Hematopoietic multipotent progenitor cell (in vitro differentiated cells): ENCODE results near the gene ATP8B4. TPM values are rescaled to one million over a fixed set of nuclear protein-coding genes. Genes with fewer than 3 reads are reported as not detected.

ENCODE experiments used
- DNase-seq, 3 donors: peaks; one replicate each; pipeline ENCODE4 v3.0.0-alpha.2; 2011 to 2015; ENCODE audit warnings: low read depth in 2 of 3, low spot score in 2 of 3
- total RNA-seq: library from RNA; depleted of rRNA; stranded (reverse); fragments of >200 nt; gene quantifications from one replicate; pipeline ENCODE4 v1.2.3, GENCODE V29; 2012

The ATP8B4 gene
- total RNA-seq, 1 donor: 141 TPM

DNA sequence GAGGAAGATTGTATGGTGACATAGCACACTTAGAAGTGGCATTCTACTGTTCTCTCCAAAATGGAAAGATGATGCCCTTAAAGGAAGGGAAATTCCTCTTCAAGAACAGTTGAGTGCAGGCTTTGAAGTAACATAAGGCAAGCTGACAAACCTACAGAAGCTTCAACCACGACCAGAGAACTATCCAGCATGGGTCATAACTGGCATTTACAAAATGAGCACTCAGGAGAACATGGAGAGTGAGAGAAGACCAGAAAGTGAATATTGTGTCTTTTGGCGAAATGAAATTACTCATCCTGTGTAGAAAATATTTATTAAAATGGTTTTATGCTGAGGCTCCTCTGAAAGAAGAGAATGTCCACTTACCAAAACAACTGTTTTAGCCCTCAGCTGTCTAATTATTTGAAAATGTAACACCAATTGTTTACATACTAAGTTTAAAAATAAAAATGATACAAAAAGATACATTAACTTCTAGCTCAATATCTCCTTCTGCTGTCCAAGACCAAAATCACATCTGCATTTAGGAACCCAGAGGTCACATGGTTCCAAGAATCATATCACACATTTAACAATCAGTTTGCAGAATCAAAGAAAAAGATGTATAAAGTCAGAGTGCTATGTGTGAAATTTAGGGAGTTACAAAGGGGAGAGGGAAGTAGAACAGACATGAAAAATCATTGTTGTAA, 216.9 kb downstream of the ATP8B4 start:
- DNase-seq: peak in 1 of 3 donors; percentile 20

DNA sequence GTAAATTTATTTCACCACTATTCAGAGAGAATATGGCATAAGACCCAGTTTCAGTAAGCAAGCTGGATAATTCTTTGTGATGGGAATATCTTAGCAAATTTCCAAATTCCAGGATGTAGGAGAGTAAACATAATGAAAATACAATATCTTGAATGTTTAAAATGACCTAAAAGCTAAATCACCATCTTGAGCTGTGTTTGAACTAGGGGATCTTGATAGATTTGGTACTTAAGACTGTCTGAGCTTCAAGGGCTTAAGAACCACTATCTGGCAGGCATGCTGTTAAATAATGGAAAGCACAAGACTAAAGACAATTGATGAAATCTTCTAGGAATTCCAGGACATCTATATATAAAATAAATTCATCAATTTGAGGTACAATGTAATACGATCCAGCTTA, 217.7 kb downstream of the ATP8B4 start:
- DNase-seq: no peak

DNA sequence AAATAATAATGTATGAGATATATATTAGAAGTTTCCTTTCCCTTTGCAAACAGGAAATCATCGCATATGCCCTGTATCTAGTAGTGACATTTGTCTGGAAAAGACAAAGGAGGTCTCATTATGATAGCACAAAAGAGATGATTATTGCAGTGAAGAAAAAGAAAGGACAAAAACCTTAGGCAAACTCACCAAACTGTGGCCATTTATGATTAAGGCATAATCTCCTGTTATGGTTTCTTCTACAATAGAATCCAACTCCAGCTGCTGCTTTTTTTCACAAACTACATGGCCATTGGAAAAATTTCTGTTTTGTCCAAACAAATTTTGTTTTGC, 218.2 kb downstream of the ATP8B4 start:
- no peak for DNase-seq

DNA sequence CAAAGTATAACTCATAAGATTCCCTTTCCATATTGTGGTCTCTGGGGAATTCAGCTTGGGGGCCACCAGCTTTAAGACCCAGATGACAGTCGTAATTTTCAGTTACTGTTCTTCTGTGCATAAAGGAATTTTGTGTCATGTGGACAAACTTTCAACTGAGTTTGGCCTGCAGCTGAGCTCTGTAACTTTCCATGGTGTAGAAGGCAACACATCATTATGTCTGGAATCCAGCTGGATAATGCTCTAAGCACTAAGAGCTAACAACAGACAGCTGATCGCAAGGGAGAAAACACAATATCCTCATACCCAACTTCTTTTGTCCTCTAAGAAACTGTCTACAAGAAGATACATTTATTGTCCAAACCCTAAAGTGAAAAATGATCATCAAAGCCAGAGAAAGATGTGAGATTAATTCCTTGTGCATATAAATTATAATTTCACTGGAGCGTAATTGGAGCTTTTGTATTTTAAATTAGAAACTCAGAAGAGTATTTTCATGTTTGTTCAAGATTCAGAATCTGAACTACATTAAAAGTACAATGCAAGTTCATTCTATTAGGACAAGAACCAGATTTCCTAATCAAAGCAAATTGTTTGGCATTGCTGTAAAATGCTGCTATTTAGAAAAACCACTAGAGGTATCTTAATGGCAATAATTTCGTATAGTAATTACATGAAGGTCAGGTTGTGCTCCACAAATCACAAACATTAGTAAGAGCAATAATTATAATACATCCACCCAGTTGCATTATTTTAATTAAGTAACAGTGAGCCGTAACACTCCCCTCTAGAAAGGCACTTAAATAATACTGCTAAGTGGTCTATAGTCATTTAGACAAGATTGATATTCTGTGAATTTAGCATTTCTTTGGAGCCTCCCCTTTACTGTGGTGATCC, 218.8 kb downstream of the ATP8B4 start:
- DNase-seq: no peak

DNA sequence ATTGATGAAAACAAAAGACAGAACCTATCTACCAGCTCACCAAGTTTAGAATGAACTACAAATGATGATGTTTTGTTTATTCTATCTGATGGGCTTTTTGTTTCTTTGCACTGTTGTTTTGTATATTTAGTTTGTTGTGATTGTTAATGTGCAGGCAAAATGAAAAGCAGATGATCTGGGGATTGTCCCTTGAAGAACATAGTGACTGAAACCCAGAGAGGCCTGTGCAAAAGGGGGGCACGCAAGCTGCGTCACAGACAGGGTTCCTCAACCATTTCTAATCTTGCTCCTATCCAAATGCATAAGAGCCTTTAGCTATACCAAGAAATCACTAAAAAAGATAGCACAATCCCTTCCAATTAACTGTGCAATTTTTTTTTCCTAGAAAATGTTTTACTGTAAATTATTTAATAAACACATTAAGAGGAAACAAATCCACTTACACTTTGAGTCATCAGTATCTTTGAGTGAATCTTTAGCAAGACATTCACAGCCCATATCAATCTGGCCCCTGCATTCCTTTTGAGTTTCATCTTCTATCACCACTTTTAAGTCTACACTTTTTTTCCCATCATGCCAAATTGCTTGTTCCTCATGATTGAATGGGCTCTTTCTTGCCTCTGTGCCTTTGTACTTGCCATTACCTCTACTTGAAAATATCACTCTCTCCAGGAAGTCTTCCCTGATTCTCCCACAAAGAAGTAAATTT, 220.3 kb downstream of the ATP8B4 start:
- no peak for DNase-seq

DNA sequence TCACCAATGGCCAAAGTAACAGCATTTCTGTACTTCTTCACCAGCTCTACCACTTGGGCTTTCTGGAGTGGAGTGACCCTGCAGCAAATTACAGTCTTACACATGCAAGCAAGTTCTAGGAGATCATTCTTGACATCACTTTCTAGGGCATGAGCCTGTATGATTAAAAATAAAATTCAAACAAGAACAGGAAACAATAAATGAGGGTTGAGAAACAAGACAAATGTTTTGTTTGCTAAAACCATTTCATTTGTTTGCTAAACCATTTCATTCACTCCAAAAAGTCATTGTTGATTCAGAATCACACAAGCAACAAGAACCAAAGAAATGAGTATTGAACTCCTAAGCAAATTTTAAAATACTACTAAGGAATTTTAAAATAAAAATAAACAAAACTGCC, 220.9 kb downstream of the ATP8B4 start:
- DNase-seq: no peak

DNA sequence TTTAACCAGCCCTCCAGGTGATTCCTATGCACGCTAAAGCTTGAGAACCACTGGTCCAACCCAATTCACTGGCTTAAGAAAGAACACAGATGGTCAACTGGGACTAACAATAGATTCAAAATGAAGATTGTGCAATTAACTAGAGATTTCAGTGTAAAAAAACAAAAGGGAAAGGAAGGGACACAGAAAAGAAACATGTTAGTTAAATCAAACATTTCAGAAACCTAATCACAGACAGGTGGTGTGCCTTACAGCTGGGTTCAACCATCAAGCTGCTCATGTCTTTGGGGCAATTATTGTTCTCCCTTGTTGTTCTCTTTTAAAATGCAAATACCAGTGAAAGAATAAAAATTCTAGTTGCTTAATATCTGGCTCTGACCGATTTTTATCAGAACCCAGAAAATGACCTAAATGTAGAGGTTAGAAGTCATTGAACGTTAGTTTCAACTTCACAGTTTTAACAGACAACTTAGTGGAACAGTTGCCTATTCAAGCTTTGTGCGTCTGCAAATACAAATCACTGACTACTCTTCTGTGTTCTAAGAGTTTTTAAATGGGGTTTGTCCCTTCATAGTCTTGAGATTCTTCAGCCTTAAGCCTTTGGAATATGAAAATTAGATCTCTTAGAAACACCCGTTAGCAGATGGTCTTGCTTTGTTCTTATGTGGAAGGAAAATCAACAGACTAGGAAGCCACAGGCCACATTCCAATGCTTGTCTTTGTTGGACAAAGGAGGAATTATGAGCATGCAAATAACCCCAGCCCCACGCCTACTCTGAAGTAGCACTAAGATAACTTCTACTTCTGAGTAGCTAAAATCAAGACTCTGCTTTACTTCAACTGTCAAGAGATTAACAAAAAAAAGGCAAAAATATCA, 223.4 kb downstream of the ATP8B4 start:
- DNase-seq: no peak

DNA sequence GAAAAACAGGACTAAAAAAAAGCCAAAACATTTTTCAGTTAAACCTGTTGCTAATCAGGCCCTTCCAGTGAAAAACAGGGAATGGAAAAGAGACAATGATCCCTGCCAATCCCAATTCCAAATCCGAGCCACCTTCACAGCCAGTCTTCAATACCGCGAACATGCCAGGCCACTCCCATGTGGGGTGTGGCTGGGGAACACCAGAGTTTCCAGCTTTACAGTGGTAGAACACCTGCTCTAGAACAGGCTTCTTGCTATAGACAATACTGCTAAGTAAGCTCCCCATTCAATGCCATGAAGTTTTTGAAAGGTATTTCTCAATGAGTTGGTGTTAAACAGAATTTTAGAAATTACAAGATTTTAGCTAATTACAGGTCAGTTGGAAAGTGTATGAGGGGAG, 228.3 kb downstream of the ATP8B4 start:
- DNase-seq: no peak

DNA sequence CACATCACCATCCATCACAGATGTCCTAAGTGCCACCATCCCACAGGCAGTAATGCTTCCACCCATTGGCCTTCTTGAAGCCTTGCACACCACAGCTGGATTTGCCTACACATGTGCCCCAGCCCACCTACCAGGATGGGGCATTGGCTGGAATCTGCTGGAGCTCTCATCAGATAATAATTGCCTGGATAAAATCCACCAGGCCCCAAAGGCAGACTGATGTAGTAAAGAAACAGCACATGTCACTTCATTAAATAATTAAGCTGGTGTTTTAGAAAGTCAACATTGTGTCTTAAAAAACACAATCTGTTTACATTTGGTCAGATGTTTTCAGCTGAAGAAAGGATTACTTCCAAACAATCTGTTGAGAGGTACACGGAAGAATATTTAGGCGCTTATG, 229.5 kb downstream of the ATP8B4 start:
- no peak for DNase-seq

DNA sequence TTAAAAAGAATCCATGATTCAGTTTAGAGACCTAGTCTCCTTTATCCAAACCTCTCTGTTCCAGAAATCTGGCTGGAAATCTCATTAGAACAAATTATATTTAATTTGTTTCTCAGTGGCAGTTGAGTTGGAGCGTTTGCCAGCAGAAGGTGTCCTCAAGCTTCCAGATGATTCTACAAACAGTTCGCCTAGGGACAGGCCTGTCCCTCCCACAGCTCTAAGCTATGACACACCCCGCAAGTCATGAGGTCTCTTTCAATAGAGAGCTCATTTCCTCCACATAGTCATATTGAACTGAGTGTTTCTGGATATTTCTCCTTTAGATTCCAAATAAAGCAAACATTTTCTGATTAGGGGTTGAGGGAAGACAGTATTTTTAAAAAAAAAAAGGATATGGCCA, 230.3 kb downstream of the ATP8B4 start:
- DNase-seq: no peak

DNA sequence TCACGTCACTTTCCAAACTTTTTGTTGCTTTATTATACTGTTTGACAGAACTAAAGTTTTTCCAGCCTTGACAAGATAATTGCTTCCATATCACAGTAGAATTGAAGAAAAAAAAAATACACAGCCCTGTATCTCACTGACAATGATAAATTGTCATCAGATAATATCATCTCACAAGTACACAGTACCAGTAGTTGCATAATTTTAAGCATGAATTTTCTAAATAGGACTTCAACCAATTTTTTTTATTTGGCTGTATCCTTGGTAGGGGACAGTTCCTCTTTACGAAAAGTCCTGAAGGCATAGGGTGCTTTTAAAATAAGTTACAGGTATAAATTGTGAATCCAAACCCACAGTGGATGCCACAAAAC, 230.7 kb downstream of the ATP8B4 start:
- no peak for DNase-seq

DNA sequence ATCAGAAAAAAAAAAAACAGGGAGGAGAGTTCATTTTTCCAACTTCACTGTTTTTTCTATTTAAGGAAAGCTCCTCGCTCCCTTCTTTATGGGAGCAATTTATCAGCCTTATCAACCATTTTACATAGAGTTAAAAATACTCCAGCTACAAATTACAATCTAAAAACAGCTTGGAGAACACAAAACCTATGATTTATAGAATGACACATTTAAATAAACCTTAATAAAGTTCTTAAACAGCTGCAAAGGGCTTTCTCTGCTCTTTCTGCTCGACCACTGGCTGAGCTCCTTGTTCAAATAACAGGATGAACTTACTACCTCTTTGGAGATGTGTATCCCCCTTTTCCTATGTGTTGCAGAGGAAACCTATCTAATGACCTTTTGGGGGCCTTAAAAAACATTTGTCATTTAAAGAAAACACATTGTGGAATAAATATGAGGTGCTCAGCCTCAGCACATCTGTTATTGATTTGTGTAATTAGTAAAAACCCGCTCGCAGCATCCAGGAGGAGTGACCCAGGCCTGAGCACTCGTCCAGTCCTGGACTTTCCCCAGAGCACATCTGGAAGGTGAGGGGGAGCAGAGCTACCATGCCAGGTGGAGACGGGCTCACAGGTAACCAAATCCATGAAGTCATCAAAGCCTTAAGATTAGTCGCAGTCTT, 231.2 kb downstream of the ATP8B4 start:
- no peak for DNase-seq

DNA sequence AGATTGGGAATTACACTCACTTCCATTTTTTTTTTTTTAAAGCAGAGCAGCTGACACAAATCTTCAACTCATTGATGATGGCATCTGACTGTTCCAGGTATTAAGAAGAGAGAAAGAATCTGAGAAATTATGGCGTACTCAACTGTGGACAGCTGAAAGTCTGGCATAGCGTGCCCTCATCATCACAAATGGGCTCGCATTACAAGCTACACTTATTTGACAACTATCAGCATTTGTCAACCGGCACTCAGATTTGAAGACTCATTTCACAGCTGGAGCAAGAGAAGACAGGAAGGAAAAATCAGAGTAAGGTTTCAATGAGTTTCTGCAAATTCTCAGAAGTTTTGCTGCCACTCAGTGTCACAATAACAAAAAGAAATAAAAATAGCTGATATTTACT, 235.9 kb downstream of the ATP8B4 start:
- DNase-seq: no peak

DNA sequence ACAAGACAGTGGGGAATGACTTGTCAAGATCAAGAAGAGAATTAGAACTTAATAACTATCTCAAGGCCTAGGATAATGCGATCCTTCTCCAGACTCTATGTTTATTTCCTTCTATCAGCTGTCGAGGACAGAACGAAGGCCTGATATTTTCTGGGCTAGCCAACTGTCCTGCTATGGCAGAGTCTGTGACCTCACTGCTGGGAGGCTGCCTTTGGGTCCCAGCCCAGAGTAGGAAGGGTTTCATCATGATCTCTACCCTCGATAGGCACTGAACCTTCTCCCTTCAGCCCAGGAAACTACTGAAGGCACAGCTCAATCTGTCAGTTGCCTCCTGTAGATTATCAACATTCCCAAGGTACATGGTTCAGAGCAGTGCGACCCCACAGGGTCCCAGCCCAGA, 237.2 kb downstream of the ATP8B4 start:
- DNase-seq: no peak

DNA sequence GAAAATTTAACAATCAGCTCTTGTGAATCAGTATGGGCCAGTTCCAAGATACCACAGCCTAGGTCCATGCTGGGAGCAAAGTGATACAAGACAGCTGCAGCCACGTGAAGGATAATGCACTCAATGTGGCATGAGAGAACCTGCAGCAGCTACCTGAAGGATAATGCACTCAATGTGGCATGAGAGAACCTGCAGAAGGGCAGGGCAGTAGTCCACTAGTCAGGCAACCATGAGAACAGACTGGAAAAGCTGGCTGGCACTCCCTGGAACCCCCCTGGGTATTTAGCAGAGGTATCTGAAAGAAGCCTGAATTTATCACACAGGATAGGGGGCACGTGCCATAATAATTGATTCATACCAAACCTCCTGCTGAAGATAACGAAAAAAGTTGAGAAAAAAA, 237.6 kb downstream of the ATP8B4 start:
- no peak for DNase-seq

DNA sequence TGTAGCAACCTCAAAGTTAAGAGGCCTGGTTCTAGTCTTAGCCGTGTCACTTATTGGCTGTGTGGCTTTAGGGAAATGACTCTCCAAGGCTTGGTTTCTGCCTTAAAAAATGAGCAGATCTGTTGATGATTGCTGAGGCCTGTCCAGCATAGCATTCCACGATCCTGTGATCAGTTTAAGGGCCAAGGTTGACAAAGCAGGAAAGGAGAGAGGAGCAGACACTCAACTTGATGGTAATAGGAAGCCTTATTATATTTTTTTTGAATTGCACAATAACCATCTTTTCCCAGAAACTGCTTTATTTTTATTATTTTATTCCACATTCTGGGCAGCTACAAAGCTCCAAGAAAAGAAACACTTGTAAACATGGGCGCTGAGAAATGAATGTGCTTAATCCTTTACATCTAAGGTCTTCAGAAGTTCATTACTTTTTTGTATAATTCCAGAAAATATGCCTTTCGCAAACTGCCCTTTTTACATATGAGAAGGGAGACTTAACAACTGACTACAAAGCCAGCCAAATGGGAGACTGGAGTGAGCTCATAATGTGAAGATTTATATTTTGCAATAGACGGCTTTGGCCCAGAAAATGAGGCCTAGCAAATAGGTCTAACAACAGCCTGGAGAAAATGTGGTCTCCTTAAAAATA, 241.0 kb downstream of the ATP8B4 start:
- DNase-seq: no peak

DNA sequence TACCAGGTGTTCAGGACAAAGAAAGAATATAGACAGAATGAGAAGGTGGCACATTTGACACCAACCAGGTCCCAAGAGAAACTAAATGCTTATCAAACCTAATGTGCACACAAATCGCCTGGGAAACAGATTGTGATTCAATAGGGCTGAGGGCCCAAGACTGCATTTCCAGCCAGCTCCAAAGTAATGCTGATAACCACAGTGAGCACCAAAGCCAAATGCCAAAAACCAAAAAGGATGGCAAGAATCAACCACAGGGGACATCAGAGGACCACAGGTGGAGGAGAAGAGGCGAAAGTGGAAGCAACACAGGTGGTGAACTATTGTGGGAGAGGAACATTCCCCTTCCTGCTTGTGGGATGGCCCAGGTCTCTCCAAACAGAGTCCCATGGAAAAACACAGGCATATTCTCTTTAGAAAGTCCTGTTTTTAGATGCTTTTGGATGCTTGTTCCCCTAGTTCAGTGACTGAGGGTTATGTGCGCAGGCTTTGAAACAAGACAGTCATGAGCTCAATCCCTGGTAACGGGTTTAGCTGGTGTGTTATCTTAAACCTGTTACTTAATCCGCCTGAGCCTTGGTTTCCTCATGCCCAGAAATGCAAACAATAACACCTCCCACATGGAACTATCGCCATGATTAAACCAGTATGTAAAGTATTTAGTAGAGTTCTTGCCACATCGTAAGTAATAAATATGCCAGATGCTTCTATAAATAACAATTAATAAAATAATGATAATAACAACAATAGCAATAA, 241.7 kb downstream of the ATP8B4 start:
- DNase-seq: no peak

DNA sequence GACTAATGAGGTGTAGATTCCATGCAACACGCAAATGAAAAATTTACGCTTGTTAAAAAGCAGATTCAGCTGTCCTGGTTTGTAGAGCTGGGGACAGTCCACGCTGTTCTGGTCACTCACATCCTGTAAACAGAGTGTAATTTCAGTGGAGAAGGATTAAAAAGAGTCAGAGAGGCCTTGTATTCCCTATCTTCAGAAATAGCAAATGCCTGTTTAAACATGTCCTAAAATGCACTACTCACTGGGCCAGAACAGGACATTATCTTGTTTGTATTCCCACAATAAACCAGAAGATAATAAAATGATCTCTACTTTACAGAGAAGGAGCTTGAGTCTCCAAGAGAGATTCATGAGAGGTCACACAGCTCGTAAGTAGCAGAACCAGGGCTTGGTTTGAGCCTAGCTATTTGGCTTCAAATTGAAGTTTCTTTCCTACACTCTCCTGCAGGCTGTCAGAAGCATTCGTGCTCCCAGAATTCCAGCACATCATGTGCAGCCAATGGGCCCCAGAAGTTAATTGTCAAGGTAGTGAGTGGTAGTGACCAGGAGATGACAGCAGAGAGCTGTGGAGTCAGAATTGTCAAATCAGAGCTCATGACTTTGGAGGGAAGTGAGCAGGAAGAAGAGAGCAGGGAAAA, 242.5 kb downstream of the ATP8B4 start:
- DNase-seq: no peak

DNA sequence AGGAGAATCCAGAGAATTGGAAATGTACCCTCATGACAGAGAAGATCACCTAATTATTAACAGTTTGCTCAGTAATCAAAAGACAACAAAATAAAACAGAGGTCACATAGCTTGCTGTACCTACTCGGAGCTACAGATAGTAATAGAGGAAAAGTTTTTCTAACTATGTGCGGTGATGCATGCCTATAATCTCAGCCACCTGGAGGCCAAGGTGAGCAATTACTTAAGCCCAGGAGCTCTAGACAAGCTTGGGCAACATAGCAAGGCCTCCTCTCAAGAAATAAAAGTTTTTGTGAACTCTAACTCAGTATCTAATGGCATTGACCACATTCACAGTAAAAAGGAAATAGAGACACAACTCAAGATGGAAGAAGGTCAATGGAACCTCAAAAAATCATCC, 243.6 kb downstream of the ATP8B4 start:
- DNase-seq: peak in 1 of 3 donors; percentile 13
